Measurements from ENCODE around the gene COX15.

The COX15 gene

GRCh38 chr10:99685597-99685967 is 46.3 kb downstream of the COX15 start:
- Histone ChIP-seq H3K9me2 (replicated peaks; ENCODE audit: low read depth, low read length) (no peaks in the 10 kb centered on the region), H3K4me3 (ENCODE audit: low read length, poor library complexity, severe bottlenecking) (no peak overlapping the region), H3K9ac (ENCODE audit: low read depth, low read length, poor library complexity, severe bottlenecking) (peak overlapping the region; percentile 9), H3K36me3 (ENCODE audit: insufficient read depth, low read length) (0 out of 2 replicates have a peak, but pooled peaks cover 2% of the 10 kb centered on the region), H3F3A (ENCODE audit: low read depth) (no peaks in the 10 kb centered on the region), H3K4me1 (ENCODE audit: insufficient read depth, low read length, poor library complexity, severe bottlenecking) (peaks cover 14% of the 10 kb centered on the region), H3K4me2 (ENCODE audit: low read depth, low read length, poor library complexity, severe bottlenecking) (peak overlapping the region; percentile 33), H3K79me2 (ENCODE audit: insufficient read depth, low read length) (no peaks in the 10 kb centered on the region), H2AFZ (ENCODE audit: low read length) (peak overlapping the region; percentile 45), H4K20me1 (ENCODE audit: insufficient read depth, low read length, poor library complexity, severe bottlenecking) (no peaks in the 10 kb centered on the region), H3K9me3 (ENCODE audit: insufficient read depth, low read depth, low read length) (no peaks in the 10 kb centered on the region), H3K27me3 (ENCODE audit: insufficient read depth, low read length, poor library complexity, severe bottlenecking) (no peaks in the 10 kb centered on the region)
- TF ChIP-seq CTCF (conservative IDR thresholded peaks at IDR 0.05; ENCODE audit: low read length): no peak
- no peak for TF ChIP-seq EZH2phosphoT487 (IDR thresholded peaks at IDR 0.05; ENCODE audit: borderline replicate concordance)

- no peaks in the 10 kb centered on the region for H3K27me3 ChIP-seq (ENCODE audit: insufficient read depth, low read length, poor library complexity, severe bottlenecking)
- no peak overlapping the region for H3K9ac ChIP-seq (ENCODE audit: low read depth, low read length, poor library complexity, severe bottlenecking)
- peaks cover 24% of the 10 kb centered on the region for H3K4me1 ChIP-seq (ENCODE audit: insufficient read depth, low read length, poor library complexity, severe bottlenecking)
- H3K36me3 ChIP-seq (ENCODE audit: insufficient read depth, low read length): peaks cover 8% of the 10 kb centered on the region; the same call in 1 of the 2 replicates
- no peaks in the 10 kb centered on the region for H3F3A ChIP-seq (ENCODE audit: low read depth)
- no peak overlapping the region for H3K4me3 ChIP-seq (ENCODE audit: low read length, poor library complexity, severe bottlenecking)
- TF ChIP-seq CTCF (conservative IDR thresholded peaks at IDR 0.05; ENCODE audit: low read length) (peak; percentile 37), EZH2phosphoT487 (IDR thresholded peaks at IDR 0.05; ENCODE audit: borderline replicate concordance) (no peak)
- H3K4me2 ChIP-seq (ENCODE audit: low read depth, low read length, poor library complexity, severe bottlenecking): no peak overlapping the region
- no peaks in the 10 kb centered on the region for H3K9me3 ChIP-seq (ENCODE audit: insufficient read depth, low read depth, low read length)
- H3K79me2 ChIP-seq (ENCODE audit: insufficient read depth, low read length): no peaks in the 10 kb centered on the region
- no peak overlapping the region for H2AFZ ChIP-seq (ENCODE audit: low read length)
- no peaks in the 10 kb centered on the region for H4K20me1 ChIP-seq (ENCODE audit: insufficient read depth, low read length, poor library complexity, severe bottlenecking)
- H3K9me2 ChIP-seq (replicated peaks; ENCODE audit: low read depth, low read length): no peaks in the 10 kb centered on the region
Measured at GRCh38 chr10:99682752-99683151, 49.2 kb downstream of the COX15 start.
